Thyroid gland (tissue), 4 donors: Measurements from ENCODE around the gene AIP. TPM values are rescaled to one million over a fixed set of nuclear protein-coding genes. Genes with fewer than 3 reads are reported as not detected.

Experiments used
- DNase-seq, 2 donors: peaks; one replicate each; pipeline ENCODE4 v3.0.0-alpha.2; 2019
- H3K27ac ChIP-seq, 3 donors: fragments of 200-600 bp; sonication (generic); 1 replicate in 2 of 3; 2 replicates in 1 of 3; pipeline ENCODE4 v1.5.1; 2016 to 2019; ENCODE audit warnings: mild to moderate bottlenecking in 1 of 3, moderate library complexity in 1 of 3
- H3K27me3 ChIP-seq: fragments of 200-600 bp; sonication (generic); one replicate; pipeline ENCODE4 v1.5.1; 2019
- H3K36me3 ChIP-seq, 2 donors: fragments of 200-600 bp; sonication (generic); one replicate each; pipeline ENCODE4 v1.5.1; 2016 to 2019
- H3K4me1 ChIP-seq, 2 donors: fragments of 200-600 bp; sonication (generic); one replicate each; pipeline ENCODE4 v1.5.1; 2017 to 2019
- H3K4me3 ChIP-seq, 3 donors: fragments of 200-600 bp; sonication (generic); replicated peaks in 1 of 3; 1 replicate in 2 of 3; 2 replicates in 1 of 3; pipeline ENCODE4 v1.5.1; 2016; ENCODE audit warnings: mild to moderate bottlenecking in 1 of 3
- H3K9me3 ChIP-seq: fragments of 200-600 bp; sonication (generic); one replicate; pipeline ENCODE4 v1.5.1; 2017
- POLR2A ChIP-seq, 2 donors: fragments of 450-650 bp; IDR thresholded peaks; one replicate each; pipeline ENCODE4 v1.6.1; 2017; ENCODE audit warnings: antibody characterized with exemption in 2 of 2, mild to moderate bottlenecking in 2 of 2, moderate library complexity in 1 of 2
- WGBS, 2 donors: methylation state at CpG; one replicate each; pipeline ENCODE4 v1.1.5; 2017; 5-methylcytosine and 5-hydroxymethylcytosine counted together
- intact Hi-C: fragments of 100-400 bp; cut with DNase I; formaldehyde crosslinking; loops from one replicate; pipeline ENCODE4 v1.15.1; 2023
- total RNA-seq, 4 donors: library from RNA; depleted of rRNA; stranded (reverse); fragments of >200 nt; gene quantifications; one replicate each; pipeline ENCODE4 v1.2.3, GENCODE V29; 2016
- TF ChIP-seq, protein P1 (sequence below), 6 experiments: fragments of 200-600 bp in 3 of 6; fragments of 450-650 bp in 3 of 6; sonication (generic) in 3 of 6; IDR thresholded peaks; one replicate each; pipeline ENCODE4 v1.5.1; 2016 to 2019; ENCODE audit warnings: antibody characterized with exemption in 6 of 6, mild to moderate bottlenecking in 2 of 6, inconsistent platforms in 1 of 6, moderate library complexity in 1 of 6

The AIP gene
- total RNA-seq, 4 donors from 2014 or later: 58.2 to 100 (median 83.2) TPM

DNA sequence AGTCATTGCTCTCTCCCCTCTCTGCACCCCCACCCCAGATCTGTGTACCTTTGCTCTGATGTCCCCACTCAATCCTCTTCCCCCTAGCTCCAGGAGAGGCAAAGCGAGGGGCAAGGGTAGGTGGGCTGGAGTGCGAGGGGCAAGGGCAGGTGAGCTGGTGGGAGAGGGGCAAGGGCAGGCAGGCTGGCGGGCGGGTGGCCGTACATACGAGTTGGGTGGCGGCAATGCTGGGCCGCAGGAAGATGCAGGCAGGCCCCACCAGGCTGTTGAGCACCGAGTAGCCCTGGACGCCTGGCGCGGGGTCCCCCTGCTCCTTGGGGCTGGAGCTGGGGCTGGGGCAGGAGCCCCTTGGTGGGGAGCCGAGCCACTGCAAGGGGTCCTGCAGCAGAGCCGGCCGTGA is 39.5 kb downstream of the AIP start:
- Histone ChIP-seq H3K4me1 (no peaks in the 10 kb centered on the region), H3K4me3 (no peak overlapping the region), H3K27me3 (no peaks in the 10 kb centered on the region), H3K9me3 (no peaks in the 10 kb centered on the region), H3K27ac (no peak overlapping the region), H3K36me3 (no peaks in the 10 kb centered on the region)
- TF ChIP-seq, protein P1, sequence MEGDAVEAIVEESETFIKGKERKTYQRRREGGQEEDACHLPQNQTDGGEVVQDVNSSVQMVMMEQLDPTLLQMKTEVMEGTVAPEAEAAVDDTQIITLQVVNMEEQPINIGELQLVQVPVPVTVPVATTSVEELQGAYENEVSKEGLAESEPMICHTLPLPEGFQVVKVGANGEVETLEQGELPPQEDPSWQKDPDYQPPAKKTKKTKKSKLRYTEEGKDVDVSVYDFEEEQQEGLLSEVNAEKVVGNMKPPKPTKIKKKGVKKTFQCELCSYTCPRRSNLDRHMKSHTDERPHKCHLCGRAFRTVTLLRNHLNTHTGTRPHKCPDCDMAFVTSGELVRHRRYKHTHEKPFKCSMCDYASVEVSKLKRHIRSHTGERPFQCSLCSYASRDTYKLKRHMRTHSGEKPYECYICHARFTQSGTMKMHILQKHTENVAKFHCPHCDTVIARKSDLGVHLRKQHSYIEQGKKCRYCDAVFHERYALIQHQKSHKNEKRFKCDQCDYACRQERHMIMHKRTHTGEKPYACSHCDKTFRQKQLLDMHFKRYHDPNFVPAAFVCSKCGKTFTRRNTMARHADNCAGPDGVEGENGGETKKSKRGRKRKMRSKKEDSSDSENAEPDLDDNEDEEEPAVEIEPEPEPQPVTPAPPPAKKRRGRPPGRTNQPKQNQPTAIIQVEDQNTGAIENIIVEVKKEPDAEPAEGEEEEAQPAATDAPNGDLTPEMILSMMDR (IDR thresholded peaks at IDR 0.05): no peak
- TF ChIP-seq POLR2A (IDR thresholded peaks at IDR 0.05): no peak
- intact Hi-C loops: no loop called here
- DNase-seq: no peak
- WGBS, 2 donors: 93 to 95% methylated on average over 12 of the region's 15 CpGs

DNA sequence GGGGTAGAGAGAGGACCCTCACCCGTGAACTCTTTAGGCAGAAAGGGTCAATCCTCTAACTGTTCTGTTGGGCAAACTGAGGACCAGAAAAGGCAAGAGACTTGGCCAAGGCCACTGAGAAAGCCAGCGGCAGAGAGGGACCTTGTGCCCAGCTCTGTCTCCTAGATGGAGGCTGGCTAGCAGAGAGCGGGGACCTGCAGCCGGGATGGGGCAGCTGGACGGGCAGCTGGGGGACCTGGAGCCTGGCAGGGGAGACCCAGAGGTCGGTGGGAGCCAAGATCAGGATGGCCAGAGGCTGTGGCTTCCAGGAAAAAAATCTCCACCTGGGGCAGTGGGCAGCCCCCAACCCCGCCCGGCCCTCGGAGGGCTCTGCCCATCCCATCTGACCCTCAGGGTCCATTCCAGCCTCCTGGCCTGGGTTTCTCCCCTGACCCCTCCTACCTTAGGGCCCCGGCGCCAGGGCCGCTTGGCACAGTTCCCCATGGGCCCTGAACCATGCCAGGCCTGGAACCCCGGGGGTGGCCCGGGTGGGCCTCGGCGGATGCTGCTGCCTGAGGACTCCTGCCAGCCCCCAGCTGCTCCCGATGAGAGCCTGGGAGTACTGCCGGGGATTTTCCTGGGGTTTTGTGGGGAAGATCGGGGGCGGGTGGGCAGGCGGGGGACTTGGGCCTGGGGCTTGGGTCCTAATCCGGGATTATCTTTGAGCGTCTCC is 40.2 kb downstream of the AIP start, which contains the start of gene CABP2:
Gene CABP2 (minus strand): TSS at position 603 of the 712 bp plus-strand sequence. CDS start 120 bp downstream, at position 483.
- no peak within 1 kb of the TSS for H3K4me3 ChIP-seq
- H3K4me1 ChIP-seq: no peaks in the 10 kb centered on the region
- H3K9me3 ChIP-seq: no peaks in the 10 kb centered on the region
- TF ChIP-seq POLR2A (IDR thresholded peaks at IDR 0.05): no peak
- TF ChIP-seq, protein P1 (IDR thresholded peaks at IDR 0.05): no peak
- no peak for DNase-seq
- intact Hi-C loops: no loop called here
- WGBS, 2 donors: 81 to 92% methylated on average over 6 to 11 of the region's 23 CpGs
- no peaks in the 10 kb centered on the region for H3K36me3 ChIP-seq
- no peaks in the 10 kb centered on the region for H3K27me3 ChIP-seq
- no peak within 1 kb of the TSS for H3K27ac ChIP-seq

DNA sequence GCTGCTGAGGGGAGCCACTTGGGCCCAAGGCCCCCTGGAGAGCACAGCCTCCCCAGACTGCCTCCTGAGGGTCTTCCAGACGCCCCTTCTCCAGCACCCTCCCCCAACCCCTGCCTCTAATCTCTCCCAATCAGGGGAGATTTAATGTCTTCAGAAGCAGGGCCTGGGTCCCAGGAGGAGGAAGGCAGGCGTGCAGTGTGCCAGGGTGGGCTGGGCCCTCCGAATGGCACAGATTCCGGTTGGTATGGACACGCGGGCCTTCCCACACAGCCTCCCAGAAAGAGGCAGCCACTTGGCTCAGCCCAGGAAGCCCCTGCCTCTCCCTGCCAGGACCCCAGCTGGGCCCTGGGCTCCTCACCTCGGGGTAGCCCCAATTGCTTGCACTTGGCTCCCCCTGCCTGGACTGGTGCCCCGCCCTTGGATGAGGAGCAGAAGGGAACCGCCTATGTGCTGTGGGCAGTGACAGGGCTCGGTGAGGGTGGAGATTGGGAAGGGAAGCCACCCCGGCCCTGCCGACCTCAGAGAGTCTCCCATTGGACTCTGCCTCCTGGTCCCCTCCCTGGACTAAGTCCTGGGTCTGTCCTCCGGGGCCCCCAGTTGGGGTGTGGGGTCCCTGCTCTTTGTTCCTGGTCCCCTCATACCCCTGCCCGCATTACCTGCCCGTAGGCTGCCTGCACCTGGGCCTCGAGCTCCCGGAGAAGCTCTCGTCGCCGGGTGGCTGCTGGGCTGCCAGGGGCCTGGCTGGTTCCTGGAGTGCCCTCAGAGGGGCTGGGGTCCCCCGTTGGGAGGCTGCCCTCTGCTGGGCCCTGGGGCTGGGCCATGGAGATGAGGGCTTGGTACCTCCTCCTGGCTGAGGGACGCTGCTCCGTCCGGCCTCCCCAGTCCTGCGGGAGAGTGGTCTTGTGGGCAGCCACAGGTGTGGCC is 41.0 kb downstream of the AIP start:
- Histone ChIP-seq H3K27me3 (no peaks in the 10 kb centered on the region), H3K27ac (no peak overlapping the region), H3K9me3 (no peaks in the 10 kb centered on the region), H3K36me3 (no peaks in the 10 kb centered on the region), H3K4me1 (no peaks in the 10 kb centered on the region), H3K4me3 (no peak overlapping the region)
- intact Hi-C loops: no loop called here
- WGBS, 2 donors: 79 to 86% methylated on average over 7 to 18 of the region's 25 CpGs
- DNase-seq: no peak
- TF ChIP-seq, protein P1 (IDR thresholded peaks at IDR 0.05): no peak
- TF ChIP-seq POLR2A (IDR thresholded peaks at IDR 0.05): no peak

DNA sequence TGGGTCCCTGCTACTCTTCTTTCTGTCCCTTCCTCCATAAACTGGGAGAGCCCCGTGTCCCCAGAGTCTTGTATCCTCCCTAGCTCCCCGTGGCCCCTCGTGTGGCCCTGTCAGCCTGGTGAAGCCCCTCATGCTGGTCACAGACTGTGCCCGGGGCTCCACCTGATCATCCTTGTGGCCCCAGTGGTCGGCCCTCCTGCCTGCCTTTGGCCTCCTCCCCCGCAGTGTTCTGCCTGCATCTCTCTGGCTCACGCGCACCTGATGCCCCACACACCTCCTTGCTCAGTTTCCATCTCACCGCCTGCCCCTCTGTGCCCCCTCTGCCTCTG is 41.6 kb downstream of the AIP start:
- no peaks in the 10 kb centered on the region for H3K36me3 ChIP-seq
- no peak for DNase-seq
- no peak for TF ChIP-seq POLR2A (IDR thresholded peaks at IDR 0.05)
- TF ChIP-seq, protein P1 (IDR thresholded peaks at IDR 0.05): no peak
- H3K9me3 ChIP-seq: no peaks in the 10 kb centered on the region
- no peaks in the 10 kb centered on the region for H3K4me1 ChIP-seq
- H3K27ac ChIP-seq: no peak overlapping the region
- WGBS, 2 donors: 87 to 91% methylated on average over 9 of the region's 9 CpGs
- H3K4me3 ChIP-seq: no peak overlapping the region
- no peaks in the 10 kb centered on the region for H3K27me3 ChIP-seq
- intact Hi-C loops: no loop called here
